ENCODE measurements around the gene RHD. TPM values are rescaled to one million over a fixed set of nuclear protein-coding genes. Genes with fewer than 3 reads are reported as not detected.
A peak's percentile ranks its signal among the peaks of the same experiment; 100 is the strongest.
"Not testable (repeated sequence)": the region's sequence is repeated elsewhere in the genome, so short reads cannot be mapped to it uniquely, and the experiment has no call there.

RHD gene
- total RNA-seq, 4 donors from 2014 or later: 0.40 TPM; not detected in 3

GRCh38 chr1:25336922-25337354, 64.6 kb downstream of the RHD start:
- H3K9me3 ChIP-seq; H3K36me3 ChIP-seq; H3K27me3 ChIP-seq; in situ Hi-C loops (cut with MboI; ENCODE audit: low sequenced_read_pairs in 4 of 4): not testable (repeated sequence)
- Histone ChIP-seq H3K27ac (peak overlapping the region; percentile 63 to 95 (median 72)), H3K4me1 (peaks cover 16 to 20% of the 10 kb centered on the region in 2 donors), H3K4me3 (peak overlapping the region; percentile 59 to 94 (median 71))
- DNase-seq (peak; percentile 22 to 58), ATAC-seq (peak; percentile 55 to 57)
- intact Hi-C loops (cut with DNase I; ENCODE audit: low total_unique reads): loop anchor here (5.0 kb wide), 1 partner anchor 105 kb away; the partner anchor contains the start of gene SYF2
- TF ChIP-seq, protein P1, sequence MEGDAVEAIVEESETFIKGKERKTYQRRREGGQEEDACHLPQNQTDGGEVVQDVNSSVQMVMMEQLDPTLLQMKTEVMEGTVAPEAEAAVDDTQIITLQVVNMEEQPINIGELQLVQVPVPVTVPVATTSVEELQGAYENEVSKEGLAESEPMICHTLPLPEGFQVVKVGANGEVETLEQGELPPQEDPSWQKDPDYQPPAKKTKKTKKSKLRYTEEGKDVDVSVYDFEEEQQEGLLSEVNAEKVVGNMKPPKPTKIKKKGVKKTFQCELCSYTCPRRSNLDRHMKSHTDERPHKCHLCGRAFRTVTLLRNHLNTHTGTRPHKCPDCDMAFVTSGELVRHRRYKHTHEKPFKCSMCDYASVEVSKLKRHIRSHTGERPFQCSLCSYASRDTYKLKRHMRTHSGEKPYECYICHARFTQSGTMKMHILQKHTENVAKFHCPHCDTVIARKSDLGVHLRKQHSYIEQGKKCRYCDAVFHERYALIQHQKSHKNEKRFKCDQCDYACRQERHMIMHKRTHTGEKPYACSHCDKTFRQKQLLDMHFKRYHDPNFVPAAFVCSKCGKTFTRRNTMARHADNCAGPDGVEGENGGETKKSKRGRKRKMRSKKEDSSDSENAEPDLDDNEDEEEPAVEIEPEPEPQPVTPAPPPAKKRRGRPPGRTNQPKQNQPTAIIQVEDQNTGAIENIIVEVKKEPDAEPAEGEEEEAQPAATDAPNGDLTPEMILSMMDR (IDR thresholded peaks at IDR 0.05 in 4 of 5, conservative IDR thresholded peaks at IDR 0.05 in 1 of 5): peak in 1 of 5 experiments; percentile 15

DNA sequence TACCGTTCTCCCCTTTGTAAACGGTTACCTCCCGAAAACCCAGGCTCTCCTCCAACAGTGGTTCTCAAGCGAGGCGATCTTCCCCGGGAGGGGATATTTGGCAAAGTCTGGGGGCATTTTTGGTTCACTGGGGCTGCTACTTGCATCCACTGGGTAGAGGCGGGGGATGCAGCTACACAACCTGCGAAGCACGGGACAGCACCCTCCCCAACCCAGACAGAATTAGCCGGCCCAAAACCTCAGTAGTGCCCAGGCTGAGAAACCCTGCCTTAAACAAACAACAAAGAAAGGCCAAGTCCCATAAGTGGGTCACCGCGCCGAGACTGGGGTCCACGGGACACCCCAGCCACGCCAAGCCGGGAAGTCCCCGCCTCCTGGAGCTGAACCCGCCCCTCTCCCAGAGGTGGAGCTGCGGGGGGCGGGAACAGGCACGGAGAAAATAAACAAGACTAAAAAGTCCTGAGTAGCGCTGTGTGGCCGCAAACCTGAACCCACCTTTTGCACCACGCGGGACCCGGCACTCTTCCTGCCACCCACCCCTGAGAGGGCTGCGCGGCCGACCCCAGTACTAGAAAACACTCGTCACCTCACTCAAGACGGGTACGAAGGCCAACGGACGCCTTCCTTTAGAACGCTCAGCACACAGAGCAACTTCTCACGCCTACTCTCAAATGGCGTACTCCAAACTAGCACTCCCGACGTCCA, 65.3 kb downstream of the RHD start:
- H3K9me3 ChIP-seq; H3K36me3 ChIP-seq; H3K27me3 ChIP-seq; in situ Hi-C loops (cut with MboI; ENCODE audit: low sequenced_read_pairs in 4 of 4); DNase-seq: not testable (repeated sequence)
- ATAC-seq: peak; percentile 75 to 83
- Histone ChIP-seq H3K4me3 (peak overlapping the region; percentile 79 to 96 (median 94)), H3K27ac (peak overlapping the region; percentile 95 to 100 (median 96)), H3K4me1 (peaks cover 17 to 20% of the 10 kb centered on the region in 2 donors)
- intact Hi-C loops (cut with DNase I; ENCODE audit: low total_unique reads): loop anchor here (2.0 to 5.0 kb wide), 2 partner anchors 91 to 105 kb away; partner anchors contain the start of genes RSRP1 and SYF2

DNA sequence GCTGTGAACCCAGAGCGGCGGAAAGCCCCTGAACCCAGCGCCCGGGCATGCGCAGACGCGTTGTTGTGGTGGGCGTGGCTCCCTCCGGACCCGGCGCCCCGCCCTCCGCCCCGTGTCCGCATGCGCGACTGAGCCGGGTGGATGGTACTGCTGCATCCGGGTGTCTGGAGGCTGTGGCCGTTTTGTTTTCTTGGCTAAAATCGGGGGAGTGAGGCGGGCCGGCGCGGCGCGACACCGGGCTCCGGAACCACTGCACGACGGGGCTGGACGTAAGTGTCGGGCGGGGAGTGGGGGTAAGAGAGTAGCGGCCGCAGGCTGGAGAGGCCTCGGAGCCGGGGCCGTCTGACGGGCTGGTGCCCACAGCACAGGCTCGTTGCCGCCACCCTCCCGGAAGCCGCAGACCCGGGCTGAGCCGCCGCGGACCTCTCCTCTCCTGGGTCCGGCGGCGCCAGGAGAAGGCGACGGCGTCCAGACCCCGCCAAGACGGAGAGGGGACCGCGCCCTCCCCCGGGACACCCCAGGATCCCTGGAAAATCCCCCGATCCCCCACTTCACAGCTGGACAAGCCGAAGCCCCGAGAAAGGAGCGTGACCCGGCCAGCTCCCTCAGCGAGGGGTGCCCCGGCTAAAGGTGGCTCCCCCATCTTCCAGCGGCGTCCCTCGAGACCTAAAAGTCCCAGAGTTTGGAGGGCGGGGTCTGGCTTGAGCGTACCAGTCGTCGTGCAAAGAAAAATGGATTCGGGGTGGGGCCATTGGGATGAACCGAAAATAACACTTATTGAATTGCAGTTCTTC, 66.1 kb downstream of the RHD start, which contains the start of gene TMEM50A:
TMEM50A (plus strand) TSS at position 147 of the 794 bp plus-strand sequence. CDS start 2,153 bp downstream, outside the sequence.
- TF ChIP-seq, protein P1 (IDR thresholded peaks at IDR 0.05 in 4 of 5, conservative IDR thresholded peaks at IDR 0.05 in 1 of 5): no peak
- peak; percentile 79 to 91 for TF ChIP-seq POLR2A (IDR thresholded peaks at IDR 0.05)
- peak within 1 kb of the TSS; percentile 79 to 96 (median 94) for H3K4me3 ChIP-seq
- in situ Hi-C loops (cut with MboI; ENCODE audit: low sequenced_read_pairs in 4 of 4): no loop called here
- DNase-seq: peak; percentile 77 to 90
- intact Hi-C loops (cut with DNase I; ENCODE audit: low total_unique reads): loop anchor here (2.0 to 5.0 kb wide), 2 partner anchors 92 to 106 kb away; partner anchors contain the start of genes RSRP1 and SYF2
- H3K27ac ChIP-seq: peak within 1 kb of the TSS; percentile 95 to 100 (median 96)
- H3K27me3 ChIP-seq: no peaks in the 10 kb centered on the region
- peaks cover 17 to 20% of the 10 kb centered on the region in 2 donors for H3K4me1 ChIP-seq
- no peaks in the 10 kb centered on the region for H3K9me3 ChIP-seq
- ATAC-seq: peak; percentile 89 to 93
- H3K36me3 ChIP-seq: no peaks in the 10 kb centered on the region

DNA sequence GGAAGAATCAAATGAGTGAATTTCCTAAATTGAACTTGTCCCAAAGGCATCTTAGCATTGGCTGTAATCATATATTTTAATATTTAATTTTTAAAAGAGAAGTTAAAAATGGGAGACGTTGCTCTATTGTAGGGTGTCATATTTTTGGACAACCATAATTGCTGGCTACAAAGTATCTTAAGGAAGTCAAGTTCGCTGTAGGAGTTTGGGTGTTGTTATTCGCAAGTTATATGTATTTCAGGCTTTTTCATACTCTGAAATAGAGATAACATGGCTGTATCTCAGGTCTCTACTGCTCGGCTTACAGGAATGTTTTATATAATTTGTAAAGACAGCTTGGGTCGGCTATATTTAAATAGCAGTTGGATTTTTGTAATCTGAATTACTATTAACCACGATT, 66.7 kb downstream of the RHD start:
- in situ Hi-C loops (cut with MboI; ENCODE audit: low sequenced_read_pairs in 4 of 4): no loop called here
- ATAC-seq: no peak

More for the DNA sequence above, 66.7 kb downstream of the RHD start:
- no peak for DNase-seq
- Histone ChIP-seq H3K4me1 (peaks cover 17 to 20% of the 10 kb centered on the region in 2 donors), H3K27me3 (no peaks in the 10 kb centered on the region), H3K9me3 (no peaks in the 10 kb centered on the region), H3K4me3 (peak overlapping the region; percentile 79 to 96 (median 94)), H3K36me3 (no peaks in the 10 kb centered on the region), H3K27ac (peak overlapping the region; percentile 95 to 100 (median 96))
- intact Hi-C loops (cut with DNase I; ENCODE audit: low total_unique reads): loop anchor here (2.0 to 5.0 kb wide), 2 partner anchors 92 to 107 kb away; partner anchors contain the start of genes RSRP1 and SYF2
- TF ChIP-seq POLR2A (IDR thresholded peaks at IDR 0.05): no peak
- TF ChIP-seq, protein P1 (IDR thresholded peaks at IDR 0.05 in 4 of 5, conservative IDR thresholded peaks at IDR 0.05 in 1 of 5): no peak

All from gastrocnemius medialis (tissue), 4 donors.